Bronchial epithelial cell (primary cell): ENCODE data around the gene CD300E. TPM values are rescaled to one million over a fixed set of nuclear protein-coding genes. Genes with fewer than 3 reads are reported as not detected.

Experiments used
- DNase-seq: peaks from one replicate; pipeline ENCODE4 v3.0.0-alpha.2; 2010; ENCODE audit warnings: low read depth
- FAIRE-seq: peaks from 2 replicates; lab custom pipeline; 2011; peaks lifted over from hg19 to GRCh38; lab: Jason Lieb, UNC
- H3K27me3 ChIP-seq: 2 replicates; pipeline ENCODE4 v1.5.1; 2011; ENCODE audit warnings: low read length; ENCODE audit not compliant: control insufficient read depth, insufficient read depth
- H3K36me3 ChIP-seq: 2 replicates; pipeline ENCODE4 v1.5.1; 2011; ENCODE audit warnings: low read length; ENCODE audit not compliant: control insufficient read depth, insufficient read depth
- H3K4me3 ChIP-seq: 2 replicates; pipeline ENCODE4 v1.5.1; 2011; ENCODE audit warnings: mild to moderate bottlenecking, low read depth, low read length, control low read depth
- CTCF ChIP-seq: IDR thresholded peaks from 2 replicates; pipeline ENCODE4 v1.5.1; 2011; ENCODE audit warnings: mild to moderate bottlenecking, moderate library complexity, low read length, control low read depth, inconsistent platforms; ENCODE audit not compliant: insufficient read depth, severe bottlenecking
- total RNA-seq: library from RNA; depleted of rRNA; stranded (reverse); fragments of >200 nt; gene quantifications from 2 replicates; pipeline ENCODE4 v1.2.1, GENCODE V29; 2014

CD300E gene
- total RNA-seq, 1 donor from 2014 or later = not detected

GRCh38 chr17:74585711-74586110 is 37.8 kb downstream of the CD300E start:
- no peak overlapping the region for H3K4me3 ChIP-seq
- no peaks in the 10 kb centered on the region for H3K36me3 ChIP-seq
- FAIRE-seq (no peak), DNase-seq (no peak)
- H3K27me3 ChIP-seq = no peaks in the 10 kb centered on the region
- TF ChIP-seq CTCF = no peak

GRCh38 chr17:74584292-74585060 is 39.1 kb downstream of the CD300E start:
- Histone ChIP-seq H3K27me3 (no peaks in the 10 kb centered on the region), H3K36me3 (no peaks in the 10 kb centered on the region), H3K4me3 (no peak overlapping the region)
- TF ChIP-seq CTCF = no peak
- DNase-seq = no peak
- FAIRE-seq = no peak

DNA sequence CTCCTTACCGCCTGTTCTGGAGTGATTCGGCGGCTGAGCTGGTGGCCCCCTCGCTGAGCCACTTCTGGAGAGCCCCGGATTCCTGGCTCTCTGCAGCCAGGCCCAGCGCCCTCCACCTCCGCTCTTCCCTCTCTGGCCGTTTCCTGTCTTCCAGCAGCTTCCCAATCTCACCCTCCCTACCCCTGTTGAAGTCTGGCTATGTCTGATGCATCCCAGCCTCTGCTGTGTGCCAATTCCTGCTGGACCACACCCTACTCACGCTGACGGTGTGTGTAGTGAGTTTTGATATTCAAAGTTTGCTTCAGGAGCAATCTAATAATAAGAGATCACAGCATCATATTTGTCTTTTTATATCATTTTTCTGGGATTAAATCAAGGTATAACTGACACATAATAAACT is 40.9 kb downstream of the CD300E start:
- FAIRE-seq (no peak), DNase-seq (no peak)
- Histone ChIP-seq H3K36me3 (no peaks in the 10 kb centered on the region), H3K4me3 (no peak overlapping the region), H3K27me3 (no peaks in the 10 kb centered on the region)
- TF ChIP-seq CTCF = no peak

GRCh38 chr17:74579900-74580299 is 43.6 kb downstream of the CD300E start:
- TF ChIP-seq CTCF = no peak
- no peaks in the 10 kb centered on the region for H3K27me3 ChIP-seq
- no peak for DNase-seq
- H3K36me3 ChIP-seq = no peaks in the 10 kb centered on the region
- peak; percentile 7 for FAIRE-seq
- no peak overlapping the region for H3K4me3 ChIP-seq

DNA sequence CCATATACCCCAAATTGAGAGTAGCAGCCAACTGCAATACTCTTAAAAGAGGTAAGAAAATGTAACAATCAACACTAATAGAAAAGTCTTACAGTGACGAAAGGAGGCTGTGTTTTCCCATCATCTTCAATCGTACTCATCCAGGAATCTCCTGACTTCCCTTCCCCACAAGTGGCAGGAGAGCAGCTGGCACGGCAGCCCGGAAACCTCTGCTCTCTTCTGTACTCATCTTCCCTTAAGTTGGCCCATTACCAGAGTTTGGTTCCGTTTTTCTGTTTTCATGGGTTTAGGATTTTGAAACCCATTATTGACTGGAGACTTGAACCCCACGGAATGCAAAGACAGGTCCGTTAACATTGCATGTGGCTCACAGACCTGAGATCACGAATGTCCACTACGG is 44.6 kb downstream of the CD300E start:
- no peak for FAIRE-seq
- H3K27me3 ChIP-seq = no peaks in the 10 kb centered on the region
- TF ChIP-seq CTCF = no peak

More for the DNA sequence above, 44.6 kb downstream of the CD300E start:
- no peak for DNase-seq
- Histone ChIP-seq H3K4me3 (no peak overlapping the region), H3K36me3 (no peaks in the 10 kb centered on the region)
